ENCODE data around the gene MBD3L5.
"Not testable (repeated sequence)": the region's sequence is repeated elsewhere in the genome, so short reads cannot be mapped to it uniquely, and the experiment has no call there.

- TF ChIP-seq CTCF (IDR thresholded peaks at IDR 0.05): peak in 4 of 12 donors; percentile 14 to 35 (median 24)
- TF ChIP-seq POLR2A (IDR thresholded peaks at IDR 0.05): not testable (repeated sequence)
These were observed 36.7 kb downstream of the MBD3L5 start for GRCh38 chr19:7067122-7067521.
